ENCODE results near the gene PLA2R1. TPM values are rescaled to one million over a fixed set of nuclear protein-coding genes. Genes with fewer than 3 reads are reported as not detected.
A peak's percentile ranks its signal among the peaks of the same experiment; 100 is the strongest.

The PLA2R1 gene
- total RNA-seq, 4 donors from 2014 or later = 24.1 to 36.2 (median 24.9) TPM

DNA sequence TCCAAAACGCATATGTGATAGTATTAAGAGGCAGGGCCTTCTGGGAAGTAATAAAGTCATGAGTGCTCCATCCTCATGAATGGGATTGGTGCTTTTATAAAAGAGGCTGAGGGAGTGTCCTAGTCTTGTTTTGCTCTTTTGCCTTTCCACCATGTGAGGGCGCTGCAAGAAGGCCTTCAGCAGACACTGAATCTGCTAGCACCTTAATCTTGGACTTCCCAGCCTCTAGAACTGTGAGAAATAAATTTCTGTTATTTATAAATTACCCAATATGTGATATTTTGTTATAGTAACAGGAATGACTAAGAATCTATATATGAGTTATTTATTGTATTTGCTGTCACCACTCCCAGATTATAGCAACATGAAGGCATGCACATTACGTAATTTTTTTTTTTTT is 63.5 kb downstream of the PLA2R1 start:
- H3K4me1 ChIP-seq = no peaks in the 10 kb centered on the region
- H3K27me3 ChIP-seq = no peaks in the 10 kb centered on the region
- H3K36me3 ChIP-seq = no peaks in the 10 kb centered on the region
- intact Hi-C loops (cut with DNase I; ENCODE audit: low total_unique reads) = no loop called here
- TF ChIP-seq CTCF (IDR thresholded peaks at IDR 0.05) = no peak
- no peak for TF ChIP-seq POLR2A (IDR thresholded peaks at IDR 0.05)
- DNase-seq = no peak
- H3K27ac ChIP-seq = no peak overlapping the region
- H3K9me3 ChIP-seq = no peaks in the 10 kb centered on the region
- H3K4me3 ChIP-seq = no peak overlapping the region

DNA sequence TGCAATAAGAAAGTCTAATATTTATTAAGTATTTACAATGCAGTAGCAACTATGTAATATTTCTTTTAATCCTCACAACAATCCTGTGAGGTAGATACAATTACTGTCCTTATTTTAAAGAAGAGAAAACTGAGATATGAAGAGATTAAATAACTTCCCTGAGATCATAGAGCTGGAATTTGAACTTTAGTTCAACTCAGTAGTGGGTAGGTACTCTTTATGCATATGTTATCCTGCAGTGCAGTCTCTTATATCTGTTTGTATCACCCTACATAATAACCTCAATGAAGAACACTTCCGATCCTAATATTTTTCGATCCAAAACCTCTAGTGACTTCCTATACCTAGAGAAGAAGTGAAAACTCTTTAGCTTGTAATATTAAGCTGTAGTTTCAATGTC is 64.2 kb downstream of the PLA2R1 start:
- no peaks in the 10 kb centered on the region for H3K27me3 ChIP-seq
- intact Hi-C loops (cut with DNase I; ENCODE audit: low total_unique reads) = no loop called here
- no peak for DNase-seq
- H3K9me3 ChIP-seq = no peaks in the 10 kb centered on the region
- TF ChIP-seq POLR2A (IDR thresholded peaks at IDR 0.05) (no peak), CTCF (IDR thresholded peaks at IDR 0.05) (no peak)
- peak overlapping the region in 1 of 2 donors; percentile 58 for H3K27ac ChIP-seq
- no peaks in the 10 kb centered on the region for H3K4me1 ChIP-seq
- H3K36me3 ChIP-seq = no peaks in the 10 kb centered on the region
- no peak overlapping the region for H3K4me3 ChIP-seq

DNA sequence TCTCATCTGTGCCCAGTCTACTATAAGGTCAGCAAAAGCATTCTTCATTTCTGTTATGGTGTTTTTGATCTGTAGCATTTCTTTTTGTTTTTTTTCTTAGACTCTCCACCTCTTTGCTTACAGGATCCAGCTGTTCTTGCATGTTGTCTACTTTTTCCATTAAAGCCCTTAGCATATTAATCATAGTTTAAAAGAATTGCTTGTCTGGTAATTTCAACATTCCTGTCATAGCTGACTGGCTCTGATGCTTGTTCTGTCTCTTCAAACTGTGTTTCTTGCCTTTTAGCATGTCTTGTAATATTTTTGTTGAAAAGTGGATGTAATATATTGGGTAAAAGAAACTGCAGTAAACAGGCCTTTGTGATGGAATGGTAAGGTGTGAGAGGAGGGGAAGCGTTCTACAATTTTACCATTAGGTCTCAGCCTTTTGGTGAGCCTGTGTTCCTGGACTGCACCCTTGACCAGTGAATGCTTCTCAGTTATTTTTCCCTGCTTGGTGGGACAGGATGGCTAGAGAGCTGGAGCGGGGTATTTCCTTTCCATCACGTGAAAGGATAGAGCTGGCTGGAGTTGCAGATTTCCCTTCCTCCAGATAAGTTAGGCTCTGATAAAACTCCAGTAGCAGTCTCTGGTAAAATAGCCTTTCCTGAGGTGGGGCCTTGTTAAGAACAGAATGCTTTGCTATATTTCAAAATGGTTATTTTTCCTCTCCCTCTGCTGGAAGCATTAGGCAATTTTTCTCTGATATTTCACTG is 65.4 kb downstream of the PLA2R1 start:
- H3K36me3 ChIP-seq = no peaks in the 10 kb centered on the region
- intact Hi-C loops (cut with DNase I; ENCODE audit: low total_unique reads) = no loop called here
- no peak for TF ChIP-seq POLR2A (IDR thresholded peaks at IDR 0.05)
- no peak for TF ChIP-seq CTCF (IDR thresholded peaks at IDR 0.05)
- H3K4me3 ChIP-seq = no peak overlapping the region
- no peaks in the 10 kb centered on the region for H3K9me3 ChIP-seq
- no peaks in the 10 kb centered on the region for H3K27me3 ChIP-seq
- H3K27ac ChIP-seq = peak overlapping the region; percentile 37 to 58
- no peaks in the 10 kb centered on the region for H3K4me1 ChIP-seq
- DNase-seq = no peak

DNA sequence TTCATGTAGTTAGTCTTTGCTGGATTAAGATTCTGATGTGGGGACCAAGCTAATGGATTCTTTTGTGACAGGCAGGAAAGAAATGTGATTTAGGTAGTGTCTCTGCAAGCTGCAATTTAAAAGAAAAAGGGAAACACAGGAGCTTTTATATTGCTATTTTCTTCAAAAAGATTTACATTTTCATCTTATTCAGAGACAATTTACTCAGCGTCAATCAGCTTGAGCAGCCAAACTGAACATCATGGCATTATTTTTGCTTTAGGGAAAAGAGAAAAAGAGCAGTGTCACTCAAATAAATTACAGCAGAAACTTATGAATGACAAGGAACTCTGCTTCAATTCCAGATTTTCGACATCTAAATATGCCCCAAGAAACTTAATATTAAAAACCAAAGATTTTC is 67.4 kb downstream of the PLA2R1 start:
- no peaks in the 10 kb centered on the region for H3K4me1 ChIP-seq
- H3K27ac ChIP-seq = no peak overlapping the region
- no peaks in the 10 kb centered on the region for H3K27me3 ChIP-seq
- H3K4me3 ChIP-seq = no peak overlapping the region
- H3K9me3 ChIP-seq = no peaks in the 10 kb centered on the region
- intact Hi-C loops (cut with DNase I; ENCODE audit: low total_unique reads) = no loop called here
- no peak for TF ChIP-seq CTCF (IDR thresholded peaks at IDR 0.05)
- no peak for TF ChIP-seq POLR2A (IDR thresholded peaks at IDR 0.05)
- no peaks in the 10 kb centered on the region for H3K36me3 ChIP-seq
- DNase-seq = no peak

- no peaks in the 10 kb centered on the region for H3K4me1 ChIP-seq
- no peaks in the 10 kb centered on the region for H3K36me3 ChIP-seq
- TF ChIP-seq POLR2A (IDR thresholded peaks at IDR 0.05) (no peak), CTCF (IDR thresholded peaks at IDR 0.05) (no peak)
- intact Hi-C loops (cut with DNase I; ENCODE audit: low total_unique reads) = no loop called here
- no peak overlapping the region for H3K27ac ChIP-seq
- H3K9me3 ChIP-seq = no peaks in the 10 kb centered on the region
- H3K27me3 ChIP-seq = no peaks in the 10 kb centered on the region
- no peak for DNase-seq
- no peak overlapping the region for H3K4me3 ChIP-seq
These were observed 73.2 kb downstream of the PLA2R1 start for GRCh38 chr2:159989249-159989648.
